CD14-positive monocyte (primary cell): ENCODE measurements around the gene MINDY4B. TPM values are rescaled to one million over a fixed set of nuclear protein-coding genes. Genes with fewer than 3 reads are reported as not detected.
A peak's percentile ranks its signal among the peaks of the same experiment; 100 is the strongest.

Experiments
- DNase-seq, 3 donors: peaks; one replicate each; pipeline ENCODE4 v3.0.0-alpha.2; 2011 to 2022
- H2AFZ ChIP-seq: 2 replicates; pipeline ENCODE4 v1.6.0; 2012; ENCODE audit warnings: mild to moderate bottlenecking, low read depth, low read length, inconsistent platforms; ENCODE audit not compliant: insufficient read depth, poor library complexity, severe bottlenecking
- H3K27ac ChIP-seq, 2 donors: 1 replicate in 1 of 2; 2 replicates in 1 of 2; pipeline ENCODE4 v1.5.1; 2012 to 2013; ENCODE audit warnings: low read length in 2 of 2, control low read depth in 1 of 2, inconsistent platforms in 1 of 2, low read depth in 1 of 2, mild to moderate bottlenecking in 1 of 2
- H3K27me3 ChIP-seq, 2 donors: one replicate each; pipeline versions ENCODE4 v1.6.0 to v1.6.1; 2011 to 2013; ENCODE audit warnings: low read length in 2 of 2; ENCODE audit not compliant: control insufficient read depth in 2 of 2, insufficient read depth in 2 of 2
- H3K36me3 ChIP-seq, 2 donors: replicated peaks in 1 of 2; 1 replicate in 1 of 2; 2 replicates in 1 of 2; pipeline versions ENCODE4 v1.5.1 to v1.6.1; 2012 to 2013; ENCODE audit warnings: low read length in 2 of 2, control low read depth in 1 of 2, inconsistent platforms in 1 of 2, mild to moderate bottlenecking in 1 of 2; ENCODE audit not compliant: insufficient read depth in 2 of 2, control insufficient read depth in 1 of 2
- H3K4me1 ChIP-seq, 2 donors: 1 replicate in 1 of 2; 2 replicates in 1 of 2; pipeline versions ENCODE4 v1.5.1 to v1.6.1; 2012 to 2013; ENCODE audit warnings: low read length in 2 of 2, control low read depth in 1 of 2, inconsistent platforms in 1 of 2, mild to moderate bottlenecking in 1 of 2, moderate library complexity in 1 of 2; ENCODE audit not compliant: insufficient read depth in 2 of 2, control insufficient read depth in 1 of 2
- H3K4me2 ChIP-seq: replicated peaks from 2 replicates; pipeline ENCODE3; 2012; ENCODE audit warnings: low read length, moderate library complexity, mild to moderate bottlenecking; ENCODE audit not compliant: poor library complexity, severe bottlenecking; ENCODE audit errors: extremely low read depth
- H3K4me3 ChIP-seq, 3 experiments: fragments of 200-600 bp in 1 of 3; sonication (generic) in 1 of 3; replicated peaks in 1 of 3; 1 replicate in 2 of 3; 2 replicates in 1 of 3; pipeline ENCODE4 v1.5.1; 2011 to 2013; ENCODE audit warnings: low read length in 3 of 3, mild to moderate bottlenecking in 3 of 3, control low read depth in 2 of 3, low read depth in 2 of 3, inconsistent platforms in 1 of 3, moderate library complexity in 1 of 3
- H3K79me2 ChIP-seq: 2 replicates; pipeline ENCODE4 v1.6.0; 2012; ENCODE audit warnings: mild to moderate bottlenecking, control low read depth, inconsistent platforms, low read length, moderate library complexity; ENCODE audit not compliant: insufficient read depth
- H3K9ac ChIP-seq: 2 replicates; pipeline ENCODE4 v1.6.0; 2017; ENCODE audit warnings: low read length, mild to moderate bottlenecking; ENCODE audit not compliant: insufficient read depth, poor library complexity, severe bottlenecking
- H3K9me3 ChIP-seq, 2 donors: replicated peaks in 1 of 2; 1 replicate in 1 of 2; 2 replicates in 1 of 2; pipeline versions ENCODE4 v1.5.1 to v1.6.1; 2012 to 2013; ENCODE audit warnings: low read length in 2 of 2, control low read depth in 1 of 2; ENCODE audit not compliant: control insufficient read depth in 1 of 2, insufficient read depth in 1 of 2
- H4K20me1 ChIP-seq: 2 replicates; pipeline ENCODE4 v1.6.0; 2012; ENCODE audit warnings: mild to moderate bottlenecking, low read length, control low read depth, moderate library complexity; ENCODE audit not compliant: insufficient read depth
- H3K27ac Mint-ChIP-seq, 7 donors: one replicate each; pipeline ENCODE4 v1.8.0; 2020; ENCODE audit warnings: mild to moderate bottlenecking in 7 of 7, mixed read lengths in 7 of 7, moderate library complexity in 6 of 7, inconsistent platforms in 2 of 7
- H3K27me3 Mint-ChIP-seq, 3 donors: one replicate each; pipeline ENCODE4 v1.8.0; 2021 to 2022; ENCODE audit warnings: low read depth in 3 of 3, mild to moderate bottlenecking in 3 of 3, mixed read lengths in 3 of 3, moderate library complexity in 3 of 3, inconsistent platforms in 1 of 3
- H3K36me3 Mint-ChIP-seq, 2 donors: one replicate each; pipeline ENCODE4 v1.8.0; 2020; ENCODE audit warnings: mixed read lengths in 2 of 2, inconsistent platforms in 1 of 2, mild to moderate bottlenecking in 1 of 2
- H3K4me1 Mint-ChIP-seq: one replicate; pipeline ENCODE4 v1.8.0; 2020; ENCODE audit warnings: mild to moderate bottlenecking, mixed read lengths
- H3K4me3 Mint-ChIP-seq, 2 donors: one replicate each; pipeline ENCODE4 v1.8.0; 2020; ENCODE audit warnings: mild to moderate bottlenecking in 2 of 2, mixed read lengths in 2 of 2, moderate library complexity in 1 of 2
- H3K9me3 Mint-ChIP-seq, 7 donors: one replicate each; pipeline ENCODE4 v1.8.0; 2020 to 2022; ENCODE audit warnings: mixed read lengths in 7 of 7, mild to moderate bottlenecking in 6 of 7, moderate library complexity in 6 of 7, inconsistent platforms in 2 of 7
- WGBS: methylation state at CpG from one replicate; pipeline ENCODE4 v1.1.5; 2013; ENCODE audit warnings: missing lambda C conversion rate; ENCODE audit not compliant: insufficient coverage; 5-methylcytosine and 5-hydroxymethylcytosine counted together
- intact Hi-C, 2 donors: fragments of 100-400 bp; cut with micrococcal nuclease; formaldehyde crosslinking; loops; one replicate each; pipeline versions ENCODE4 v1.15.0 to v1.15.1; 2023
- polyA plus RNA-seq, 3 donors: library from polyadenylated mRNA; depleted of rRNA in 1 of 3; unstranded in 2 of 3; stranded (reverse) in 1 of 3; fragments of 300-500 nt in 2 of 3; fragments of >200 nt in 1 of 3; fragmentation: Illumina TruSeq in 2 of 3; gene quantifications; 1 replicate in 2 of 3; 2 replicates in 1 of 3; pipeline ENCODE4 v1.2.3, GENCODE V29; 2012 to 2021
- TF ChIP-seq, protein P1 (sequence below): fragments of 200-600 bp; IDR thresholded peaks from one replicate; pipeline ENCODE4 v1.8.0; 2022; ENCODE audit warnings: antibody characterized with exemption, mild to moderate bottlenecking

The MINDY4B gene
- polyA plus RNA-seq, 3 donors, result not detected

- no peak overlapping the region for H3K4me3 Mint-ChIP-seq
- H3K27ac Mint-ChIP-seq, result peak overlapping the region in 1 of 7 donors; percentile 24
- no peak overlapping the region for H3K4me2 ChIP-seq
- no peaks in the 10 kb centered on the region for H3K4me1 ChIP-seq
- H3K79me2 ChIP-seq, result no peaks in the 10 kb centered on the region
- H3K9me3 ChIP-seq, result no peaks in the 10 kb centered on the region
- H3K27me3 Mint-ChIP-seq, result no peaks in the 10 kb centered on the region
- H3K4me1 Mint-ChIP-seq, result peaks cover 2% of the 10 kb centered on the region
- no peak overlapping the region for H3K27ac ChIP-seq
- no peaks in the 10 kb centered on the region for H3K36me3 ChIP-seq
- H3K9ac ChIP-seq, result no peak overlapping the region
- H2AFZ ChIP-seq, result no peak overlapping the region
- H3K36me3 Mint-ChIP-seq, result no peaks in the 10 kb centered on the region
- WGBS, result 50% methylated on average over 4 of the region's 7 CpGs
- no peaks in the 10 kb centered on the region for H4K20me1 ChIP-seq
- TF ChIP-seq, protein P1, sequence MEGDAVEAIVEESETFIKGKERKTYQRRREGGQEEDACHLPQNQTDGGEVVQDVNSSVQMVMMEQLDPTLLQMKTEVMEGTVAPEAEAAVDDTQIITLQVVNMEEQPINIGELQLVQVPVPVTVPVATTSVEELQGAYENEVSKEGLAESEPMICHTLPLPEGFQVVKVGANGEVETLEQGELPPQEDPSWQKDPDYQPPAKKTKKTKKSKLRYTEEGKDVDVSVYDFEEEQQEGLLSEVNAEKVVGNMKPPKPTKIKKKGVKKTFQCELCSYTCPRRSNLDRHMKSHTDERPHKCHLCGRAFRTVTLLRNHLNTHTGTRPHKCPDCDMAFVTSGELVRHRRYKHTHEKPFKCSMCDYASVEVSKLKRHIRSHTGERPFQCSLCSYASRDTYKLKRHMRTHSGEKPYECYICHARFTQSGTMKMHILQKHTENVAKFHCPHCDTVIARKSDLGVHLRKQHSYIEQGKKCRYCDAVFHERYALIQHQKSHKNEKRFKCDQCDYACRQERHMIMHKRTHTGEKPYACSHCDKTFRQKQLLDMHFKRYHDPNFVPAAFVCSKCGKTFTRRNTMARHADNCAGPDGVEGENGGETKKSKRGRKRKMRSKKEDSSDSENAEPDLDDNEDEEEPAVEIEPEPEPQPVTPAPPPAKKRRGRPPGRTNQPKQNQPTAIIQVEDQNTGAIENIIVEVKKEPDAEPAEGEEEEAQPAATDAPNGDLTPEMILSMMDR, result no peak
- H3K9me3 Mint-ChIP-seq, result peaks cover 0 to 5% (median 3%) of the 10 kb centered on the region in 7 donors
- intact Hi-C loops, result no loop called here
- H3K27me3 ChIP-seq, result no peaks in the 10 kb centered on the region
- no peak for DNase-seq
- no peak overlapping the region for H3K4me3 ChIP-seq
Measured at GRCh38 chr3:150830745-150831144, 74.5 kb downstream of the MINDY4B start.

GRCh38 chr3:150830094-150830681 is 75.1 kb downstream of the MINDY4B start:
- H3K4me3 Mint-ChIP-seq, result no peak overlapping the region
- intact Hi-C loops, result no loop called here

More at GRCh38 chr3:150830094-150830681, 75.1 kb downstream of the MINDY4B start:
- no peak overlapping the region for H3K27ac Mint-ChIP-seq
- no peak overlapping the region for H3K27ac ChIP-seq
- H4K20me1 ChIP-seq, result no peaks in the 10 kb centered on the region
- no peaks in the 10 kb centered on the region for H3K36me3 ChIP-seq
- peaks cover 0 to 2% (median 0%) of the 10 kb centered on the region in 3 donors for H3K27me3 Mint-ChIP-seq
- no peaks in the 10 kb centered on the region for H3K79me2 ChIP-seq
- no peaks in the 10 kb centered on the region for H3K27me3 ChIP-seq
- H3K9me3 Mint-ChIP-seq, result peaks cover 0 to 4% (median 3%) of the 10 kb centered on the region in 7 donors
- no peaks in the 10 kb centered on the region for H3K36me3 Mint-ChIP-seq
- no peak overlapping the region for H3K4me3 ChIP-seq
- no peak overlapping the region for H3K9ac ChIP-seq
- no peaks in the 10 kb centered on the region for H3K4me1 ChIP-seq
- H3K4me2 ChIP-seq, result no peak overlapping the region
- peaks cover 2% of the 10 kb centered on the region for H3K4me1 Mint-ChIP-seq
- TF ChIP-seq, protein P1, result no peak
- no peak for DNase-seq
- no peak overlapping the region for H2AFZ ChIP-seq
- H3K9me3 ChIP-seq, result no peaks in the 10 kb centered on the region
- WGBS, result 97% methylated on average over 5 of the region's 6 CpGs
